Measurements from ENCODE around the gene ASPRV1.

ASPRV1 gene

GRCh38 chr2:69969126-69969983 lies 7.9 kb upstream of the ASPRV1 start:
- H3K4me3 ChIP-seq (ENCODE audit: low read depth, low read length): no peak overlapping the region

GRCh38 chr2:69968609-69969008 lies 7.2 kb upstream of the ASPRV1 start:
- no peak for TF ChIP-seq CTCF (IDR thresholded peaks at IDR 0.05; ENCODE audit: borderline replicate concordance, insufficient read depth, low read depth, low read length)
- H3K4me3 ChIP-seq (ENCODE audit: low read depth, low read length): no peak overlapping the region

More at GRCh38 chr2:69969126-69969983, 7.9 kb upstream of the ASPRV1 start:
- TF ChIP-seq CTCF (IDR thresholded peaks at IDR 0.05; ENCODE audit: borderline replicate concordance, insufficient read depth, low read depth, low read length): no peak

- TF ChIP-seq CTCF (IDR thresholded peaks at IDR 0.05; ENCODE audit: borderline replicate concordance, insufficient read depth, low read depth, low read length): no peak
- H3K4me3 ChIP-seq (ENCODE audit: low read depth, low read length): no peak overlapping the region
Observed at GRCh38 chr2:69966496-69966895, 5.1 kb upstream of the ASPRV1 start.

GRCh38 chr2:69965756-69966445 lies 4.5 kb upstream of the ASPRV1 start:
- no peak for TF ChIP-seq CTCF (IDR thresholded peaks at IDR 0.05; ENCODE audit: borderline replicate concordance, insufficient read depth, low read depth, low read length)
- H3K4me3 ChIP-seq (ENCODE audit: low read depth, low read length): no peak overlapping the region

- TF ChIP-seq CTCF (IDR thresholded peaks at IDR 0.05; ENCODE audit: borderline replicate concordance, insufficient read depth, low read depth, low read length): no peak
Observed at GRCh38 chr2:69964353-69964841, 3.0 kb upstream of the ASPRV1 start.

GRCh38 chr2:69962986-69963730 lies 1.7 kb upstream of the ASPRV1 start:
- no peak overlapping the region for H3K4me3 ChIP-seq (ENCODE audit: low read depth, low read length)
- no peak for TF ChIP-seq CTCF (IDR thresholded peaks at IDR 0.05; ENCODE audit: borderline replicate concordance, insufficient read depth, low read depth, low read length)

More at GRCh38 chr2:69964353-69964841, 3.0 kb upstream of the ASPRV1 start:
- no peak overlapping the region for H3K4me3 ChIP-seq (ENCODE audit: low read depth, low read length)
